A549 (cell line): Measurements from ENCODE around the gene DIP2C. TPM values are rescaled to one million over a fixed set of nuclear protein-coding genes. Genes with fewer than 3 reads are reported as not detected.

Source experiments
- ATAC-seq, 2 experiments: fragments of 200-7000 bp in 1 of 2; fragments of >200 bp in 1 of 2; cut with Nextera tagmentation in 1 of 2; cut with Tn5 transposase in 1 of 2; 3 replicates each; pipeline versions ENCODE4 v1.8.0 to v1.9.1; 2018 to 2020; ENCODE audit warnings: mild to moderate bottlenecking in 1 of 2, moderate library complexity in 1 of 2
- CTCF ChIA-PET: fragments of 300-600 bp; sonication (Branson Sonifier 250); formaldehyde crosslinking; extraction: SDS; loops from one replicate; lab custom pipeline; 2021; ENCODE audit warnings: antibody characterized with exemption, inconsistent platforms; lab: Yijun Ruan, JAX
- POLR2A ChIA-PET: fragments of 350-600 bp; formaldehyde crosslinking; extraction: SDS; loops from one replicate; lab custom pipeline; 2021; ENCODE audit warnings: antibody characterized with exemption, inconsistent platforms; lab: Yijun Ruan, JAX
- DNase-seq, 2 experiments: peaks; one replicate each; pipeline versions ENCODE4 v3.0.0 to v3.0.0-alpha.2; 2011 to 2016; ENCODE audit warnings: low read depth in 1 of 2, low spot score in 1 of 2
- FAIRE-seq: peaks from 2 replicates; lab custom pipeline; 2011; peaks lifted over from hg19 to GRCh38; lab: Jason Lieb, UNC
- H3K27ac ChIP-seq, 2 experiments: fragments of >200 bp; sonication (Bioruptor Twin); formaldehyde crosslinking; 3 replicates each; pipeline ENCODE4 v1.5.1; 2016 to 2017
- H3K4me1 ChIP-seq: fragments of >200 bp; sonication (Bioruptor Twin); formaldehyde crosslinking; 3 replicates; pipeline ENCODE4 v1.6.1; 2016
- H3K4me2 ChIP-seq: fragments of >200 bp; sonication (Bioruptor Twin); formaldehyde crosslinking; 3 replicates; pipeline ENCODE4 v1.6.1; 2016
- H3K4me3 ChIP-seq: fragments of >200 bp; sonication (Bioruptor Twin); formaldehyde crosslinking; 3 replicates; pipeline ENCODE4 v1.5.1; 2016
- H3K9me3 ChIP-seq: fragments of >200 bp; sonication (Bioruptor Twin); formaldehyde crosslinking; 3 replicates; pipeline ENCODE4 v1.6.1; 2016
- BCL3 ChIP-seq: fragments of >200 bp; sonication (Bioruptor Twin); formaldehyde crosslinking; IDR thresholded peaks from 3 replicates; pipeline ENCODE4 v1.6.1; 2016
- BHLHE40 ChIP-seq: IDR thresholded peaks from 2 replicates; pipeline ENCODE4 v1.6.1; 2012; ENCODE audit warnings: low read depth, low read length, inconsistent platforms
- CBX8 ChIP-seq: fragments of 200-600 bp; sonication (generic); IDR thresholded peaks from 2 replicates; pipeline ENCODE4 v1.6.1; 2016
- CEBPB ChIP-seq, 2 experiments: fragments of >200 bp in 1 of 2; sonication (Bioruptor Twin) in 1 of 2; formaldehyde crosslinking in 1 of 2; IDR thresholded peaks; 2 replicates each; pipeline ENCODE4 v1.6.1; 2012 to 2016
- CHD2 ChIP-seq: fragments of 150-350 bp; IDR thresholded peaks from 2 replicates; pipeline ENCODE4 v1.6.1; 2014; ENCODE audit warnings: low read length; ENCODE audit not compliant: partially characterized antibody
- CTCF ChIP-seq: fragments of >200 bp; sonication (Bioruptor Twin); formaldehyde crosslinking; IDR thresholded peaks from 3 replicates; pipeline ENCODE4 v1.5.1; 2016
- EP300 ChIP-seq, 2 experiments: fragments of >200 bp; sonication (Bioruptor Twin); formaldehyde crosslinking; IDR thresholded peaks; 2 replicates in 1 of 2; 3 replicates in 1 of 2; pipeline ENCODE4 v1.6.1; 2016 to 2017
- ESRRA ChIP-seq: fragments of 150-350 bp; IDR thresholded peaks from 2 replicates; pipeline ENCODE4 v1.6.1; 2014; ENCODE audit warnings: mild to moderate bottlenecking, low read length, borderline replicate concordance
- FOSB ChIP-seq: fragments of 250-450 bp; sonication (Bioruptor Pico); IDR thresholded peaks from 2 replicates; pipeline ENCODE4 v1.5.0; 2020; ENCODE audit warnings: mild to moderate bottlenecking, moderate library complexity
- FOXS1 ChIP-seq: fragments of 250-450 bp; sonication (Bioruptor Pico); IDR thresholded peaks from 2 replicates; pipeline ENCODE4 v1.5.0; 2020; ENCODE audit warnings: mild to moderate bottlenecking, moderate library complexity
- GATA3 ChIP-seq: IDR thresholded peaks from 2 replicates; pipeline ENCODE4 v1.6.1; 2012; ENCODE audit warnings: borderline replicate concordance
- HES2 ChIP-seq: fragments of >200 bp; sonication (Bioruptor Twin); formaldehyde crosslinking; IDR thresholded peaks from 2 replicates; pipeline ENCODE4 v1.6.1; 2016
- HOXA7 ChIP-seq: fragments of 250-450 bp; sonication (Bioruptor Pico); IDR thresholded peaks from 2 replicates; pipeline ENCODE4 v1.5.0; 2020; ENCODE audit warnings: mild to moderate bottlenecking, moderate library complexity
- HOXB13 ChIP-seq: fragments of 250-450 bp; sonication (Bioruptor Pico); IDR thresholded peaks from 2 replicates; pipeline ENCODE4 v1.5.0; 2020; ENCODE audit warnings: low read depth, mild to moderate bottlenecking, moderate library complexity
- MAFK ChIP-seq: fragments of 450-650 bp; IDR thresholded peaks from 2 replicates; pipeline ENCODE4 v1.6.1; 2014; ENCODE audit not compliant: partially characterized antibody
- MAZ ChIP-seq: fragments of 150-350 bp; IDR thresholded peaks from 2 replicates; pipeline ENCODE4 v1.6.1; 2014; ENCODE audit warnings: antibody characterized with exemption, low read depth, low read length, borderline replicate concordance
- NFE2L2 ChIP-seq: fragments of 150-350 bp; conservative IDR thresholded peaks from 2 replicates; pipeline ENCODE4 v1.6.1; 2014; ENCODE audit warnings: low read length
- RAD21 ChIP-seq, 2 experiments: fragments of >200 bp in 1 of 2; sonication (Bioruptor Twin) in 1 of 2; formaldehyde crosslinking in 1 of 2; IDR thresholded peaks in 1 of 2; conservative IDR thresholded peaks in 1 of 2; 2 replicates in 1 of 2; 3 replicates in 1 of 2; pipeline ENCODE4 v1.6.1; 2012 to 2018; ENCODE audit warnings: inconsistent platforms in 1 of 2
- RARB ChIP-seq: fragments of 250-450 bp; sonication (Bioruptor Pico); IDR thresholded peaks from 2 replicates; pipeline ENCODE4 v1.8.0; 2021; ENCODE audit warnings: mild to moderate bottlenecking, moderate library complexity
- RFX5 ChIP-seq: fragments of 450-650 bp; IDR thresholded peaks from 2 replicates; pipeline ENCODE4 v1.7.1; 2014; ENCODE audit warnings: antibody characterized with exemption, mild to moderate bottlenecking, moderate library complexity
- RNF2 ChIP-seq: fragments of 200-600 bp; sonication (generic); IDR thresholded peaks from 2 replicates; pipeline ENCODE4 v1.6.1; 2016; ENCODE audit warnings: low read depth, mild to moderate bottlenecking, antibody characterized with exemption, moderate library complexity, borderline replicate concordance
- TP53 ChIP-seq: fragments of 250-450 bp; sonication (Bioruptor Pico); IDR thresholded peaks from 2 replicates; pipeline ENCODE4 v1.5.0; 2021; ENCODE audit warnings: mild to moderate bottlenecking, moderate library complexity
- ZNF302 ChIP-seq: fragments of 250-450 bp; sonication (Bioruptor Pico); IDR thresholded peaks from 2 replicates; pipeline ENCODE4 v1.9.0; 2021; ENCODE audit warnings: inconsistent platforms, mild to moderate bottlenecking, moderate library complexity
- WGBS: methylation state at CpG from one replicate; pipeline ENCODE4 v1.1.6; 2017; ENCODE audit errors: missing lambda C conversion rate; 5-methylcytosine and 5-hydroxymethylcytosine counted together
- polyA plus RNA-seq, 4 experiments: library from polyadenylated mRNA; depleted of rRNA in 3 of 4; stranded (reverse); fragments of >200 nt; fragmentation: RNase III in 1 of 4; extraction: RNeasy Plus Mini Kit Qiagen cat#74134 plus additional on column Dnase treatment in 1 of 4; gene quantifications; 2 replicates in 3 of 4; 3 replicates in 1 of 4; pipeline ENCODE4 v1.2.3, GENCODE V29; 2011 to 2017
- TF ChIP-seq, protein P1 (sequence below): fragments of 450-650 bp; IDR thresholded peaks from 2 replicates; pipeline ENCODE4 v1.6.1; 2014; ENCODE audit warnings: antibody characterized with exemption
- TF ChIP-seq, protein P2 (sequence below): IDR thresholded peaks from 2 replicates; pipeline ENCODE4 v1.6.1; 2012

DIP2C gene
- polyA plus RNA-seq, 2 of the 4 experiments (the other 2 are of a cell fraction), result 3.7 to 5.0 TPM

GRCh38 chr10:422241-422640 lies 267.2 kb downstream of the DIP2C start:
- CTCF ChIA-PET, result interaction anchor here (0.7 to 1.6 kb wide), 3 partner anchors 12 to 367 kb away, joined by 3 to 5 read pairs (median 3); no protein-coding TSS in a partner anchor
- Histone ChIP-seq H3K4me1 (no peaks in the 10 kb centered on the region), H3K4me3 (no peak overlapping the region), H3K27ac (no peak overlapping the region), H3K4me2 (no peak overlapping the region), H3K9me3 (no peaks in the 10 kb centered on the region)
- WGBS, result 79% methylated on average over 11 of the region's 11 CpGs
- POLR2A ChIA-PET, result no interaction called here
- DNase-seq (no peak), FAIRE-seq (no peak), ATAC-seq (no peak)
- TF ChIP-seq MAZ (no peak), FOSB (CRISPR knock-in tag) (no peak), NFE2L2 (no peak), ESRRA (no peak), RNF2 (no peak), CEBPB (IDR thresholded peaks at IDR 0.05) (no peak), ZNF302 (no peak), HOXA7 (CRISPR knock-in tag) (no peak), RARB (CRISPR knock-in tag) (no peak), CTCF (no peak)

GRCh38 chr10:421170-421569 lies 268.3 kb downstream of the DIP2C start:
- no peak for FAIRE-seq
- no peak overlapping the region for H3K4me2 ChIP-seq
- TF ChIP-seq CHD2 (no peak), RFX5 (no peak), TP53 (no peak), BHLHE40 (no peak), HES2 (no peak), HOXB13 (CRISPR knock-in tag) (no peak)
- TF ChIP-seq, protein P1, sequence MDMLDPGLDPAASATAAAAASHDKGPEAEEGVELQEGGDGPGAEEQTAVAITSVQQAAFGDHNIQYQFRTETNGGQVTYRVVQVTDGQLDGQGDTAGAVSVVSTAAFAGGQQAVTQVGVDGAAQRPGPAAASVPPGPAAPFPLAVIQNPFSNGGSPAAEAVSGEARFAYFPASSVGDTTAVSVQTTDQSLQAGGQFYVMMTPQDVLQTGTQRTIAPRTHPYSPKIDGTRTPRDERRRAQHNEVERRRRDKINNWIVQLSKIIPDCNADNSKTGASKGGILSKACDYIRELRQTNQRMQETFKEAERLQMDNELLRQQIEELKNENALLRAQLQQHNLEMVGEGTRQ, result no peak
- TF ChIP-seq, protein P2, sequence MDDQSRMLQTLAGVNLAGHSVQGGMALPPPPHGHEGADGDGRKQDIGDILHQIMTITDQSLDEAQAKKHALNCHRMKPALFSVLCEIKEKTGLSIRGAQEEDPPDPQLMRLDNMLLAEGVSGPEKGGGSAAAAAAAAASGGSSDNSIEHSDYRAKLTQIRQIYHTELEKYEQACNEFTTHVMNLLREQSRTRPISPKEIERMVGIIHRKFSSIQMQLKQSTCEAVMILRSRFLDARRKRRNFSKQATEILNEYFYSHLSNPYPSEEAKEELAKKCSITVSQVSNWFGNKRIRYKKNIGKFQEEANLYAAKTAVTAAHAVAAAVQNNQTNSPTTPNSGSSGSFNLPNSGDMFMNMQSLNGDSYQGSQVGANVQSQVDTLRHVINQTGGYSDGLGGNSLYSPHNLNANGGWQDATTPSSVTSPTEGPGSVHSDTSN, result no peak
- TF ChIP-seq, all 56 proteins: peak for 0
- WGBS, result 85% methylated on average over 8 of the region's 8 CpGs
- H3K4me3 ChIP-seq, result no peak overlapping the region
- no peak for ATAC-seq
- H3K9me3 ChIP-seq, result no peaks in the 10 kb centered on the region
- H3K27ac ChIP-seq, result no peak overlapping the region
- CTCF ChIA-PET, result interaction anchor here (1.6 kb wide), 1 partner anchor 13 kb away, joined by 3 read pairs; no protein-coding TSS in a partner anchor
- POLR2A ChIA-PET, result no interaction called here
- no peaks in the 10 kb centered on the region for H3K4me1 ChIP-seq
- DNase-seq, result no peak

GRCh38 chr10:420154-421121 lies 269.0 kb downstream of the DIP2C start:
- WGBS, result 94% methylated on average over 46 of the region's 46 CpGs
- ChIA-PET CTCF (interaction anchor here (1.1 kb wide), 1 partner anchor 73 kb away, joined by 3 read pairs; no protein-coding TSS in a partner anchor), POLR2A (no interaction called here)
- ATAC-seq (no peak), DNase-seq (no peak), FAIRE-seq (no peak)
- no peaks in the 10 kb centered on the region for H3K9me3 ChIP-seq
- no peak overlapping the region for H3K27ac ChIP-seq
- no peak overlapping the region for H3K4me3 ChIP-seq
- H3K4me2 ChIP-seq, result no peak overlapping the region
- no peaks in the 10 kb centered on the region for H3K4me1 ChIP-seq
- no peak for TF ChIP-seq BCL3
- TF ChIP-seq, protein P1, result no peak
- TF ChIP-seq CBX8, result no peak
- TF ChIP-seq RAD21 (conservative IDR thresholded peaks at IDR 0.05 in 1 of 2, IDR thresholded peaks at IDR 0.05 in 1 of 2), result no peak
- no peak for TF ChIP-seq GATA3
- TF ChIP-seq, protein P2, result no peak
- TF ChIP-seq EP300 (IDR thresholded peaks at IDR 0.05), result no peak
- TF ChIP-seq FOXS1, result no peak
- no peak for TF ChIP-seq BHLHE40
- no peak for TF ChIP-seq ESRRA
- no peak for TF ChIP-seq MAFK
